ENCODE measurements around the gene PRR30. TPM values are rescaled to one million over a fixed set of nuclear protein-coding genes. Genes with fewer than 3 reads are reported as not detected.
A peak's percentile ranks its signal among the peaks of the same experiment; 100 is the strongest.

The PRR30 gene
- total RNA-seq, 1 donor = not detected

- peak; percentile 51 for DNase-seq (ENCODE audit: low read depth)
- no peak for TF ChIP-seq CTCF (IDR thresholded peaks at IDR 0.05; ENCODE audit: insufficient read depth, low read depth, low read length)
- H3K4me3 ChIP-seq (ENCODE audit: low read depth, low read length) = peak overlapping the region; percentile 20
Observed at GRCh38 chr2:27095745-27096651, 43.2 kb downstream of the PRR30 start.

- H3K4me3 ChIP-seq (ENCODE audit: low read depth, low read length) = no peak overlapping the region
- no peak for DNase-seq (ENCODE audit: low read depth)
- no peak for TF ChIP-seq CTCF (IDR thresholded peaks at IDR 0.05; ENCODE audit: insufficient read depth, low read depth, low read length)
Observed at GRCh38 chr2:27095427-27095744, 43.8 kb downstream of the PRR30 start.

- no peak overlapping the region for H3K4me3 ChIP-seq (ENCODE audit: low read depth, low read length)
- no peak for DNase-seq (ENCODE audit: low read depth)
- TF ChIP-seq CTCF (IDR thresholded peaks at IDR 0.05; ENCODE audit: insufficient read depth, low read depth, low read length) = no peak
Observed at GRCh38 chr2:27094353-27094984, 44.7 kb downstream of the PRR30 start.

- no peak for DNase-seq (ENCODE audit: low read depth)
- no peak for TF ChIP-seq CTCF (IDR thresholded peaks at IDR 0.05; ENCODE audit: insufficient read depth, low read depth, low read length)
- no peak overlapping the region for H3K4me3 ChIP-seq (ENCODE audit: low read depth, low read length)
Observed at GRCh38 chr2:27093430-27094352, 45.5 kb downstream of the PRR30 start.

GRCh38 chr2:27092696-27093429 lies 46.3 kb downstream of the PRR30 start:
- H3K4me3 ChIP-seq (ENCODE audit: low read depth, low read length) = no peak overlapping the region
- TF ChIP-seq CTCF (IDR thresholded peaks at IDR 0.05; ENCODE audit: insufficient read depth, low read depth, low read length) = no peak
- no peak for DNase-seq (ENCODE audit: low read depth)
